HepG2 (cell line): ENCODE measurements around the gene TNIP3. TPM values are rescaled to one million over a fixed set of nuclear protein-coding genes. Genes with fewer than 3 reads are reported as not detected.

ENCODE experiments used
- ATAC-seq: fragments of 200-7000 bp; cut with Tn5 transposase; 3 replicates; pipeline ENCODE4 v1.9.1; 2020; ENCODE audit warnings: mild to moderate bottlenecking, moderate library complexity
- BruUV-seq: library from RNA; stranded (reverse); fragments of 400-500 nt; replicated peaks from 2 replicates; lab custom pipeline; 2021; lab: Mats Ljungman, UMichigan
- CTCF ChIA-PET: fragments of 300-600 bp; formaldehyde crosslinking; extraction: SDS; loops from one replicate; lab custom pipeline; 2021; ENCODE audit warnings: low total read pairs, inconsistent platforms, low intra/inter-chr PET ratio; lab: Yijun Ruan, JAX
- POLR2A ChIA-PET: fragments of 350-600 bp; sonication (Branson Sonifier 250); formaldehyde crosslinking; loops from one replicate; lab custom pipeline; 2020; ENCODE audit warnings: antibody characterized with exemption, inconsistent platforms; lab: Yijun Ruan, JAX
- DNase-seq: peaks from one replicate; pipeline ENCODE4 v3.0.0-alpha.2; 2015; ENCODE audit warnings: low spot score
- FAIRE-seq: peaks from 3 replicates; lab custom pipeline; 2011; peaks lifted over from hg19 to GRCh38; lab: Jason Lieb, UNC
- H2AFZ ChIP-seq: one replicate; pipeline ENCODE4 v1.6.1; 2011; ENCODE audit warnings: low read length, inconsistent platforms
- H3K27ac ChIP-seq: fragments of 300-600 bp; 3 replicates; pipeline ENCODE4 v1.8.0; 2011; ENCODE audit warnings: mixed run types, mild to moderate bottlenecking, mixed read lengths, low read length, inconsistent platforms; ENCODE audit not compliant: insufficient read depth; ENCODE audit errors: extremely low read length
- H3K27me3 ChIP-seq, 2 experiments: fragments of 200-600 bp in 1 of 2; 2 replicates in 1 of 2; 3 replicates in 1 of 2; pipeline versions ENCODE4 v1.6.0 to v1.8.0; 2011; ENCODE audit warnings: low read length in 2 of 2, mild to moderate bottlenecking in 2 of 2, moderate library complexity in 2 of 2, inconsistent platforms in 1 of 2; ENCODE audit not compliant: insufficient read depth in 2 of 2, control insufficient read depth in 1 of 2
- H3K36me3 ChIP-seq, 2 experiments: fragments of 200-600 bp in 1 of 2; replicated peaks in 1 of 2; 2 replicates in 1 of 2; 3 replicates in 1 of 2; pipeline versions ENCODE4 v1.5.1 to v1.8.0; 2011; ENCODE audit warnings: low read length in 2 of 2, inconsistent platforms in 1 of 2; ENCODE audit not compliant: insufficient read depth in 2 of 2, control insufficient read depth in 1 of 2
- H3K4me1 ChIP-seq: 2 replicates; pipeline ENCODE4 v1.5.1; 2012; ENCODE audit warnings: low read length, inconsistent platforms; ENCODE audit not compliant: insufficient read depth
- H3K4me2 ChIP-seq: 2 replicates; pipeline ENCODE4 v1.6.0; 2011; ENCODE audit warnings: low read depth, low read length, inconsistent platforms
- H3K4me3 ChIP-seq, 3 experiments: fragments of 200-600 bp in 1 of 3; sonication (generic), shearing (Covaris generic) in 1 of 3; replicated peaks in 1 of 3; 2 replicates each; pipeline ENCODE4 v1.5.1; 2011 to 2016; ENCODE audit warnings: low read length in 3 of 3, inconsistent platforms in 2 of 3, low read depth in 2 of 3, mild to moderate bottlenecking in 2 of 3, control low read depth in 1 of 3, mixed read lengths in 1 of 3; ENCODE audit not compliant: insufficient read depth in 1 of 3
- H3K79me2 ChIP-seq: one replicate; pipeline ENCODE4 v1.6.1; 2011; ENCODE audit warnings: low read length, inconsistent platforms; ENCODE audit not compliant: insufficient read depth
- H3K9ac ChIP-seq: 2 replicates; pipeline ENCODE4 v1.6.0; 2011; ENCODE audit warnings: mild to moderate bottlenecking, low read depth, low read length, inconsistent platforms; ENCODE audit not compliant: insufficient read depth
- H3K9me3 ChIP-seq: 2 replicates; pipeline ENCODE4 v1.5.1; 2012; ENCODE audit warnings: mild to moderate bottlenecking, low read length
- H4K20me1 ChIP-seq: 2 replicates; pipeline ENCODE4 v1.6.0; 2011; ENCODE audit warnings: inconsistent platforms, mild to moderate bottlenecking, low read length, moderate library complexity; ENCODE audit not compliant: insufficient read depth
- ELF3 ChIP-seq: IDR thresholded peaks from 2 replicates; pipeline ENCODE4 v1.6.1; 2016; ENCODE audit warnings: missing genetic modification reagents, missing compliant biosample characterization
- PRDM4 ChIP-seq: sonication (generic); formaldehyde crosslinking; IDR thresholded peaks from 2 replicates; pipeline ENCODE4 v1.9.0; 2021; ENCODE audit warnings: missing genetic modification reagents, borderline replicate concordance
- SKI ChIP-seq: fragments of 450-650 bp; IDR thresholded peaks from one replicate; pipeline ENCODE4 v1.6.1; 2018; ENCODE audit warnings: mild to moderate bottlenecking; ENCODE audit not compliant: partially characterized antibody
- WGBS: methylation state at CpG from one replicate; pipeline ENCODE4 v1.1.6; 2017; ENCODE audit warnings: low lambda C conversion rate; 5-methylcytosine and 5-hydroxymethylcytosine counted together
- in situ Hi-C: cut with HindIII; loops from 2 replicates; pipeline ENCODE4 v1.10.0; 2017; ENCODE audit warnings: low pct_unique_long_range_greater_than_20kb; ENCODE audit not compliant: extremely low pct_ligation_motif_present
- intact Hi-C: fragments of 100-400 bp; cut with micrococcal nuclease; formaldehyde crosslinking; loops from one replicate; pipeline ENCODE4 v1.10.0; 2022; ENCODE audit not compliant: unreplicated experiment
- polyA plus RNA-seq, 8 experiments: library from polyadenylated mRNA; depleted of rRNA in 3 of 8; stranded (reverse) in 7 of 8; unstranded in 1 of 8; fragments of >200 nt; fragmentation: Illumina TruSeq in 4 of 8; extraction: Trizol in 4 of 8; gene quantifications; 2 replicates each; pipeline versions ENCODE4 v1.2.1 to v1.2.3, GENCODE V29; 2011 to 2016; ENCODE audit warnings: low read depth in 4 of 8, missing spikeins in 1 of 8, mixed read lengths in 1 of 8; ENCODE audit not compliant: insufficient read depth in 1 of 8
- total RNA-seq, 5 experiments: library from RNA; depleted of rRNA; stranded (reverse); fragments of >200 nt; fragmentation: Illumina TruSeq; extraction: Trizol; gene quantifications; 2 replicates each; pipeline ENCODE4 v1.2.3, GENCODE V29; 2016; ENCODE audit warnings: low read depth in 1 of 5

TNIP3 gene
- total and polyA plus RNA-seq, 2 of the 13 experiments (the other 11 are each of a cell fraction or from before 2014, with no cell fraction given) = not detected

DNA sequence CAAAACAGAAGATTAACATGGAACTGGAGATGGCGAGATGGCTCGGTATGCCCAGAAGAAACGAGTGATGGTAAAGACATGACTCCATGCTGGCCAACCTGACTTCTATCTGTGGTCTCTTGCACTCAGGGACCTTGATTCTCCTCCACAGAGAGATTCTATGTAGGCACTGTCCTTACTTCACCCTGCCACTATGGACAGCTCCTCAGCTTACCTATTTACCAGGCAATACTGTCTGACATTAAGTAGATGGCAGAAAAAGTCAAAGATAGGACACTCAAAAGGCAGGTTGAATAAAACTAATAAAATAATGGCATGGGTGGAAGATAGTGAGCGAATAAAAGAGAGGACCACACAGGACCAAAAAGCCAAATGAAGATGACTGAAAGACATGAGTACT is 56.6 kb downstream of the TNIP3 start:
- no TSS peak for BruUV-seq
- intact Hi-C loops = no loop called here
- POLR2A ChIA-PET = no interaction called here

More for the DNA sequence above, 56.6 kb downstream of the TNIP3 start:
- no peak overlapping the region for H3K4me2 ChIP-seq
- WGBS = under 1% methylated on average over 4 of the region's 4 CpGs
- H3K27ac ChIP-seq = no peak overlapping the region
- no peak for TF ChIP-seq SKI
- TF ChIP-seq PRDM4 (CRISPR knock-in tag) = no peak
- TF ChIP-seq ELF3 (CRISPR knock-in tag) = no peak
- ATAC-seq (no peak), FAIRE-seq (no peak), DNase-seq (no peak)
- no peaks in the 10 kb centered on the region for H3K4me1 ChIP-seq
- H3K27me3 ChIP-seq = no peaks in the 10 kb centered on the region
- CTCF ChIA-PET = no interaction called here
- H3K9me3 ChIP-seq = no peaks in the 10 kb centered on the region
- H3K36me3 ChIP-seq = no peaks in the 10 kb centered on the region
- no peak overlapping the region for H2AFZ ChIP-seq
- no peak overlapping the region for H3K9ac ChIP-seq
- no peak overlapping the region for H3K4me3 ChIP-seq
- H4K20me1 ChIP-seq = no peaks in the 10 kb centered on the region
- no peaks in the 10 kb centered on the region for H3K79me2 ChIP-seq
- in situ Hi-C loops = no loop called here
